ENCODE measurements around the gene KDR.

DNA sequence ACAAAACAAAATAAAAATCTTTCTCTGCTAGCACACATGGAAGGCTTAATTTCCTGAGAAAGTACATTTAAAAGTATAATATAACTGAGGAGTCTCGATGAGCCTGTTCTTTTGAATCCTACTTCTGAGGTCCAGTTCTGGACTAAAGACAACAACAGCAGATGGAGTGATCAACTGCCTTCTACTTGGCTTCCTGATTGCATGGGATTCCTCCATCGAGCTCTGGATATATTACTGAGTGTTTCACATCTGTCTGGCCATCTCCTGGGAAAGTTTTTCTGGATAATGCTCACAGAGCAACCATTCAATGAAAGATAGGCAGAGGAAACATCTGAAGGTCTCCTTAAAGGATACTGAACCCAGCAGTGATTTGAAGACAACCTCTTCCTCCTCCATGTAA lies 42.6 kb downstream of the KDR start:
- TF ChIP-seq CTCF (IDR thresholded peaks at IDR 0.05) (no peak), REST (IDR thresholded peaks at IDR 0.05; ENCODE audit: low read depth, low read length) (no peak), RCOR1 (IDR thresholded peaks at IDR 0.05; ENCODE audit: low read length) (no peak), YY1 (IDR thresholded peaks at IDR 0.05; ENCODE audit: low read depth) (no peak)

Data from SK-N-SH (cell line).